Cardiac fibroblast (primary cell): ENCODE results near the gene LRP1B.

Experiments used
- DNase-seq, 2 donors: peaks; one replicate each; pipeline versions ENCODE4 v3.0.0 to v3.0.0-alpha.2; 2010; ENCODE audit warnings: low read depth in 2 of 2
- H3K4me3 ChIP-seq, 2 donors: replicated peaks in 1 of 2; 1 replicate in 1 of 2; 2 replicates in 1 of 2; pipeline ENCODE4 v1.5.1; 2011; ENCODE audit warnings: low read depth in 2 of 2, low read length in 2 of 2, mild to moderate bottlenecking in 2 of 2, moderate library complexity in 1 of 2
- TF ChIP-seq, protein P1 (sequence below): IDR thresholded peaks from one replicate; pipeline ENCODE4 v1.5.1; 2011; ENCODE audit warnings: low read depth, mild to moderate bottlenecking, low read length, inconsistent platforms

The LRP1B gene

DNA sequence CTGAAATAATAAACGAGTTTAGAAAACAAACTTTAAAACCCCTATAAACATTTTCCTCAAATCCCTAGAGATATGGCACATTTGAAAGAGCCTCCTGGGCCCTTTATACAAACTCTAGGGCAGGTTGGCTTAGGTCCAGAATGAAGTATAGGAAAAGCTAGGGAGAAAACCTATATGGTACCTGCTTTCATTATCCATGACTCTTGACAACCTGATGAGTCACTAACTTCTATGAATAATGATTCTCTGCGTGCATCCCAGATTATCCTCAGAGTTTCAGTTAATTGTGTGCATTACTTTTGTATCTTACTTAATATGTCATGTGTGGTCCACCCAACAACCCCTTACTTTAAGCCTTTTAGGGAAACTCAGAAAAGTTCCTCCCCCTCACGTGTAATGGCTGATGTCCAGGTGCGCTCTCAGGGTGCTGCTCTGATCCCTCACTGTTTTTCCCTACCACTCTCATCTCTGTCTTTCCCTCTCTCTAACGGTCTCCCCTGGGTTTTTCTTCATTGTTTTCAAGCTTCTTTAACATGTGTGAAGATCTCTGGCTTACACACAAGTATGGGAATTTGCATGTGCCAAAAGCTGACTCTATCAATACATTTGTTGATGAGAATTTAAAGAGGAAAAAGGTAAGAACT lies 78.5 kb downstream of the LRP1B start:
- DNase-seq, result no peak
- H3K4me3 ChIP-seq, result no peak overlapping the region
- TF ChIP-seq, protein P1, sequence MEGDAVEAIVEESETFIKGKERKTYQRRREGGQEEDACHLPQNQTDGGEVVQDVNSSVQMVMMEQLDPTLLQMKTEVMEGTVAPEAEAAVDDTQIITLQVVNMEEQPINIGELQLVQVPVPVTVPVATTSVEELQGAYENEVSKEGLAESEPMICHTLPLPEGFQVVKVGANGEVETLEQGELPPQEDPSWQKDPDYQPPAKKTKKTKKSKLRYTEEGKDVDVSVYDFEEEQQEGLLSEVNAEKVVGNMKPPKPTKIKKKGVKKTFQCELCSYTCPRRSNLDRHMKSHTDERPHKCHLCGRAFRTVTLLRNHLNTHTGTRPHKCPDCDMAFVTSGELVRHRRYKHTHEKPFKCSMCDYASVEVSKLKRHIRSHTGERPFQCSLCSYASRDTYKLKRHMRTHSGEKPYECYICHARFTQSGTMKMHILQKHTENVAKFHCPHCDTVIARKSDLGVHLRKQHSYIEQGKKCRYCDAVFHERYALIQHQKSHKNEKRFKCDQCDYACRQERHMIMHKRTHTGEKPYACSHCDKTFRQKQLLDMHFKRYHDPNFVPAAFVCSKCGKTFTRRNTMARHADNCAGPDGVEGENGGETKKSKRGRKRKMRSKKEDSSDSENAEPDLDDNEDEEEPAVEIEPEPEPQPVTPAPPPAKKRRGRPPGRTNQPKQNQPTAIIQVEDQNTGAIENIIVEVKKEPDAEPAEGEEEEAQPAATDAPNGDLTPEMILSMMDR, result no peak

DNA sequence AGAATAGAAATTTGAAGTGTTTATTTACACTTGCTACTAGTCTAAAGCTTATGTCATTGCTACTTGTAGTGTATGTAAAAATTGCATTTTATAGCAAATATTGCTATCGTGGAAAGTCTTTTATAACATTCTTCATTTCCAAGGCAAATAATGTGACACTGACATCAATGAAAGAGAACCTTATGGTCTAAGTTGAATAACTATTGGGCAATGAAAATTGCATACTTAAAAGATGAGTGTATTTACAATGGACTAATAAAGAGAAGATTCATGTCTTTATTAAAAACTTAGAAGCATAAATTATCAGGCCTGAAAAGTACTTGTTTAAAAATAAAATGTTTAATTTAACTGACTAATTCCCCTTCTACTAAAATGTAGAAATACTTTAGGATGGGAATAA lies 82.2 kb downstream of the LRP1B start:
- no peak for DNase-seq
- TF ChIP-seq, protein P1, result no peak
- no peak overlapping the region for H3K4me3 ChIP-seq

DNA sequence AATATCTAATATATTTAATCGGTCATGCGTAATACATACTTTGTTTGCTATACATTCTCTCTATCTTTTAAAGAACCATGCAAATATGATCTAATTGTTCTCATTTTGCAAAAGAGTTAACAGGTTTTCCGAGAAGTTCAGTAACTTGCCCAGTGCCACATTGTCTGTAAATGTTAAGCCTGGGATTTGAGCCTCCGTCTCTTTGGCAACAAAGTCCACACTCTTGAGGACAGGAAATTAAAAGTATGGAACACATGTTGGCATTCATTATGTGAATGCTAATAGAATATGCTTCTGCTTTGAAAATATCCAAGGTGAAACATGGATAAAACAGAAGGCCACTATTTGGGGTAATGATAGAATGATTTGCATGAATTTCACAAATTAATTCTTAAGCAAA lies 85.2 kb downstream of the LRP1B start:
- TF ChIP-seq, protein P1, result no peak
- no peak for DNase-seq
- no peak overlapping the region for H3K4me3 ChIP-seq

DNA sequence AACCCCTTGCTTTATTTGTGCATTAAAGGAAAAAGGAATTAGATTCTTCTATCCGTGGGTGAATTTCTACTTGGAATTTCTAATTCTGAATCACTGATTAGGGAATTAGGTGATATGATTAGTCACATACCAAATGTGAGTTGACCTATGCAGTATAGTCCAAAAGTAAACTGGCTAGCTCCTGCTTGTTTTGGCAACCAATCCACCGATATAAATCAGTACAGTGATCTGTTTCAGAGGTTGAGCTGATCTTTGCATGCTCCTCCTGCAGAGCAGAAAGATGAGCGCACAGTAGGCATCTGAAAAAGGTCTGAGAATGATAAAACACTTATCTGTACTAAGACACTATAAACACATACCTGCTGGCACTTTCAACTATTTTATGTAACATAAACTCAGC lies 86.6 kb downstream of the LRP1B start:
- no peak for DNase-seq
- TF ChIP-seq, protein P1, result no peak
- no peak overlapping the region for H3K4me3 ChIP-seq

DNA sequence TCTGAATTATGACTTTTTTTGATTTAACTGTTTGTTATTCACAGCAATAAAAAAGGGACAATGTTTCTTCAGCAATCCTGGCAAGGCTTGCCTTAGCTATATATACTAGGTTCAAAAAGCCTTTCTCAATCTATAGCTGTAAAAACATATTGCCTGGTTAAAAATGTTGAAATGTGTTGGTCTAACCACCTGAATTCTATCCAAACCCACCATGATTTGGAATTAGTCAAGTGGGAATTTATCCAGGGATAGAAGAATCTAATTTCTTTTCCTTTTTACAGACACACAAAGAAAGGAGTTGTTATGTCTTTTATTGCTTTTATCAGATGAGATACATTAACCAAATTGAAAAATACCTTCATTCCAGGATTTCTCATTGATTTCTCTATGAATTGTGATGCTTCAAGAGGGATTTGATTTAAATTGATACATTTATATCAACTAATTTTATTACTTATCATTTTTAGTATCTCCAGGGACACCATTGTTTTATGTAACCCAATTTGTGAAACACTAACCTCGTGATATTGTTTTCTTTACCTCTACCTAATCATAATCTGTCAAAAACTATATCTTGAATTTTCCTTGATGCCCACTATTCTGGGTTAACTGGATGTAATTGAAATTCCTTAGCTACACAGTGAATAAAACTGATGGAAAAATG lies 88.1 kb downstream of the LRP1B start:
- TF ChIP-seq, protein P1, result no peak
- H3K4me3 ChIP-seq, result no peak overlapping the region
- DNase-seq, result no peak

DNA sequence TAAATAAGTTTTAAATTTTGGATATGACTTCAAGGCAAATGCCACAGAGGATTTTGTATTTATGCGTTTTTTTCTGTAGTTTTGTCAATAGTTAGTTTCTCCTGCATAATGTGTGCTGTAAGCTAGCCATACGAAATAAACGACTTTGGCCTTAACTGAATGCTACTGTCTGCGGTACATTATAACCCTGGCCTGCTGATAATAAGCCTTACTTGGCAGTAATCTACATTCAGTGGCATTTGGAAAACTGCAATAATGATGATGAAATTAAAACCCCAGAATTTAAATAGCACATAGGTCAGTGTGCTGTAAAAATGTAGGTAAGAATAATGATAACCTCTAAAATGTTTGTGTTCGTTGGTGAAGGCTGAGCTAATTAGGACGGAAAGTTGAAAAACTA lies 88.8 kb downstream of the LRP1B start:
- H3K4me3 ChIP-seq, result no peak overlapping the region
- DNase-seq, result no peak
- TF ChIP-seq, protein P1, result no peak
